Activated naive CD8-positive, alpha-beta T cell (primary cell): ENCODE results near the gene NCR3LG1.

Source experiments
- H3K27ac Mint-ChIP-seq: one replicate; pipeline ENCODE4 v1.8.0; 2021; ENCODE audit warnings: mixed read lengths
- H3K27me3 Mint-ChIP-seq: one replicate; pipeline ENCODE4 v1.8.0; 2021; ENCODE audit warnings: mixed read lengths
- H3K36me3 Mint-ChIP-seq: one replicate; pipeline ENCODE4 v1.8.0; 2021; ENCODE audit warnings: mixed read lengths
- H3K4me1 Mint-ChIP-seq: one replicate; pipeline ENCODE4 v1.8.0; 2021; ENCODE audit warnings: low read depth, mixed read lengths
- H3K4me3 Mint-ChIP-seq: one replicate; pipeline ENCODE4 v1.8.0; 2021; ENCODE audit warnings: mild to moderate bottlenecking, mixed read lengths
- H3K9me3 Mint-ChIP-seq: one replicate; pipeline ENCODE4 v1.8.0; 2021; ENCODE audit warnings: low read depth, mixed read lengths

The NCR3LG1 gene

GRCh38 chr11:17353821-17354600, 2.4 kb downstream of the NCR3LG1 start:
- H3K36me3 Mint-ChIP-seq = peaks cover 7% of the 10 kb centered on the region
- no peaks in the 10 kb centered on the region for H3K27me3 Mint-ChIP-seq
- peak overlapping the region; percentile 83 for H3K27ac Mint-ChIP-seq
- peak overlapping the region; percentile 94 for H3K4me3 Mint-ChIP-seq
- no peaks in the 10 kb centered on the region for H3K9me3 Mint-ChIP-seq
- H3K4me1 Mint-ChIP-seq = peaks cover 38% of the 10 kb centered on the region

- no peaks in the 10 kb centered on the region for H3K27me3 Mint-ChIP-seq
- H3K36me3 Mint-ChIP-seq = peaks cover 11% of the 10 kb centered on the region
- peak overlapping the region; percentile 94 for H3K4me3 Mint-ChIP-seq
- H3K9me3 Mint-ChIP-seq = no peaks in the 10 kb centered on the region
- H3K4me1 Mint-ChIP-seq = peaks cover 38% of the 10 kb centered on the region
- H3K27ac Mint-ChIP-seq = peak overlapping the region; percentile 83
These were observed 3.0 kb downstream of the NCR3LG1 start for GRCh38 chr11:17354601-17354991.

- H3K27ac Mint-ChIP-seq = no peak overlapping the region
These were observed 14.9 kb downstream of the NCR3LG1 start for GRCh38 chr11:17366495-17366894.

GRCh38 chr11:17368551-17368950, 17.0 kb downstream of the NCR3LG1 start:
- Mint-ChIP-seq H3K4me3 (no peak overlapping the region), H3K36me3 (peaks cover 61% of the 10 kb centered on the region), H3K27me3 (no peaks in the 10 kb centered on the region), H3K27ac (no peak overlapping the region), H3K4me1 (no peaks in the 10 kb centered on the region), H3K9me3 (peaks cover 23% of the 10 kb centered on the region)

More at GRCh38 chr11:17366495-17366894, 14.9 kb downstream of the NCR3LG1 start:
- Mint-ChIP-seq H3K9me3 (peaks cover 15% of the 10 kb centered on the region), H3K36me3 (peaks cover 50% of the 10 kb centered on the region), H3K27me3 (no peaks in the 10 kb centered on the region), H3K4me1 (peaks cover 2% of the 10 kb centered on the region), H3K4me3 (no peak overlapping the region)

GRCh38 chr11:17369094-17369493, 17.5 kb downstream of the NCR3LG1 start:
- no peaks in the 10 kb centered on the region for H3K4me1 Mint-ChIP-seq
- peaks cover 59% of the 10 kb centered on the region for H3K36me3 Mint-ChIP-seq
- no peaks in the 10 kb centered on the region for H3K27me3 Mint-ChIP-seq
- H3K9me3 Mint-ChIP-seq = peaks cover 23% of the 10 kb centered on the region
- no peak overlapping the region for H3K4me3 Mint-ChIP-seq
- H3K27ac Mint-ChIP-seq = no peak overlapping the region

GRCh38 chr11:17369684-17370243, 18.2 kb downstream of the NCR3LG1 start:
- peaks cover 63% of the 10 kb centered on the region for H3K36me3 Mint-ChIP-seq
- H3K27me3 Mint-ChIP-seq = no peaks in the 10 kb centered on the region
- H3K27ac Mint-ChIP-seq = no peak overlapping the region
- H3K9me3 Mint-ChIP-seq = peaks cover 26% of the 10 kb centered on the region
- H3K4me3 Mint-ChIP-seq = no peak overlapping the region
- no peaks in the 10 kb centered on the region for H3K4me1 Mint-ChIP-seq

- peaks cover 26% of the 10 kb centered on the region for H3K9me3 Mint-ChIP-seq
- H3K4me3 Mint-ChIP-seq = no peak overlapping the region
- no peaks in the 10 kb centered on the region for H3K27me3 Mint-ChIP-seq
- peaks cover 64% of the 10 kb centered on the region for H3K36me3 Mint-ChIP-seq
- no peaks in the 10 kb centered on the region for H3K4me1 Mint-ChIP-seq
- H3K27ac Mint-ChIP-seq = no peak overlapping the region
These were observed 20.0 kb downstream of the NCR3LG1 start for GRCh38 chr11:17371614-17372013.

GRCh38 chr11:17375547-17375946, 23.9 kb downstream of the NCR3LG1 start:
- H3K27ac Mint-ChIP-seq = no peak overlapping the region
- H3K4me1 Mint-ChIP-seq = no peaks in the 10 kb centered on the region
- H3K4me3 Mint-ChIP-seq = no peak overlapping the region

GRCh38 chr11:17376493-17376892, 24.9 kb downstream of the NCR3LG1 start:
- Mint-ChIP-seq H3K4me1 (no peaks in the 10 kb centered on the region), H3K36me3 (peaks cover 30% of the 10 kb centered on the region), H3K27me3 (no peaks in the 10 kb centered on the region), H3K9me3 (peaks cover 11% of the 10 kb centered on the region), H3K4me3 (no peak overlapping the region), H3K27ac (no peak overlapping the region)

More at GRCh38 chr11:17375547-17375946, 23.9 kb downstream of the NCR3LG1 start:
- peaks cover 39% of the 10 kb centered on the region for H3K36me3 Mint-ChIP-seq
- H3K27me3 Mint-ChIP-seq = no peaks in the 10 kb centered on the region
- H3K9me3 Mint-ChIP-seq = peaks cover 20% of the 10 kb centered on the region

GRCh38 chr11:17378655-17379054, 27.1 kb downstream of the NCR3LG1 start:
- Mint-ChIP-seq H3K9me3 (peaks cover 3% of the 10 kb centered on the region), H3K36me3 (peaks cover 15% of the 10 kb centered on the region), H3K27ac (no peak overlapping the region), H3K4me1 (no peaks in the 10 kb centered on the region), H3K27me3 (no peaks in the 10 kb centered on the region), H3K4me3 (no peak overlapping the region)

- Mint-ChIP-seq H3K36me3 (peaks cover 9% of the 10 kb centered on the region), H3K27me3 (no peaks in the 10 kb centered on the region), H3K9me3 (no peaks in the 10 kb centered on the region), H3K27ac (no peak overlapping the region), H3K4me1 (no peaks in the 10 kb centered on the region), H3K4me3 (no peak overlapping the region)
These were observed 28.0 kb downstream of the NCR3LG1 start for GRCh38 chr11:17379383-17380180.

- Mint-ChIP-seq H3K4me1 (no peaks in the 10 kb centered on the region), H3K27ac (no peak overlapping the region)
These were observed 29.6 kb downstream of the NCR3LG1 start for GRCh38 chr11:17381156-17381555.

GRCh38 chr11:17382046-17382728, 30.6 kb downstream of the NCR3LG1 start:
- Mint-ChIP-seq H3K27me3 (no peaks in the 10 kb centered on the region), H3K27ac (no peak overlapping the region), H3K4me3 (no peak overlapping the region), H3K36me3 (peaks cover 4% of the 10 kb centered on the region), H3K9me3 (no peaks in the 10 kb centered on the region), H3K4me1 (no peaks in the 10 kb centered on the region)

More at GRCh38 chr11:17381156-17381555, 29.6 kb downstream of the NCR3LG1 start:
- Mint-ChIP-seq H3K9me3 (no peaks in the 10 kb centered on the region), H3K36me3 (peaks cover 4% of the 10 kb centered on the region), H3K4me3 (no peak overlapping the region), H3K27me3 (no peaks in the 10 kb centered on the region)

GRCh38 chr11:17383461-17383860, 31.9 kb downstream of the NCR3LG1 start:
- Mint-ChIP-seq H3K4me3 (no peak overlapping the region), H3K36me3 (no peaks in the 10 kb centered on the region), H3K4me1 (no peaks in the 10 kb centered on the region), H3K27ac (no peak overlapping the region), H3K9me3 (no peaks in the 10 kb centered on the region), H3K27me3 (no peaks in the 10 kb centered on the region)
